Central memory CD4-positive, alpha-beta T cell (primary cell): ENCODE data around the gene IL17C.
A peak's percentile ranks its signal among the peaks of the same experiment; 100 is the strongest.

Experiments used
- DNase-seq: peaks from one replicate; pipeline ENCODE4 v3.0.0; 2022

IL17C gene

GRCh38 chr16:88646345-88647034 is 8.1 kb downstream of the IL17C start:
- no peak for DNase-seq

DNA sequence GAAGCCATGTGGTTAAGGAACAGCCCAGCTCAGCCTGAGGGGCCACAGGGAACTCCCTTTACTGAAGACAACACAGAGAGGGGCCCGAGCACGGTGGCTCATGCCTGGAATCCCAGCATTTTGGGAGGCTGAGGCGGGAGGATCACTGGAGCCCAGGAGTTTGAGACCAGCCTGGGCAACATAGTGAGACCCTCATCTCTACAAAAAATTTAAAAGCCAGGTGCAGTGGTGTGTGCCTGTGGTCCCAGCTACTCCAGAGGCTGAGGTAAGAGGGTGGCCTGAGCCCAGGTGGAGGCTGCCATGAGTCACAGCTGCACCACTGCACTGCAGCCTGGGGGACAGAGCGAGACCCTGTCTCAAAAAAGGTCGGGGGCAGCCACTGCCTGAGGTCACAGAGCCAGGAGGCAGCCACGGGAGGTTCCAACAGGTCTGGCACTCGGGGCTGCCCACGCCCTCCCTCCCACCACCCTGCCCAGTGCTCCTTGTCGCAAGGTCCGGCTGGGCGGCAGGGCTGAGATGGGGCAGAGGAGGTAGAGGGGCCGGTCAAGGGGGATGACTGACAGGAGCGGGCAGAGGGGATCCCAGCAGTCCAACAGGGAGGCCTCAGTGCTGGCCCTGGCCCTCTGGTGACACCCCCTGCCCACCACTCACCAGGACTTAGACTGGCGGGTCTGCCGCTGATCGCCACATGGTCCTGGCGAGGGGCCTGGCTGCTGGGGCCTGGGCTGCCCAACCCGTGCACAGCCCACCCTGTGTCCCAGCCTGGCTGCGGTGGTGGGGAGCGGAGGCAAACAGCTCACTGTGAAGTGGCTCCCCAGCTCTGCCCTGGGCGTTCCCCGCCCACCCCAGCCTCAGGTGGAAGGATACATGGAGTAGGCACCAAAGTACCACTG is 9.1 kb downstream of the IL17C start:
- no peak for DNase-seq

- DNase-seq: no peak
Observed at GRCh38 chr16:88649195-88649923, 11.0 kb downstream of the IL17C start.

- DNase-seq: peak; percentile 37
Observed at GRCh38 chr16:88649924-88650748, 11.8 kb downstream of the IL17C start.

- DNase-seq: peak; percentile 81
Observed at GRCh38 chr16:88650749-88651275, 12.4 kb downstream of the IL17C start, which contains the start of gene CYBA. Gene CYBA, minus strand, starts transcription at chr16:88651053. Its CDS starts 40 bp downstream, at chr16:88651013.

DNA sequence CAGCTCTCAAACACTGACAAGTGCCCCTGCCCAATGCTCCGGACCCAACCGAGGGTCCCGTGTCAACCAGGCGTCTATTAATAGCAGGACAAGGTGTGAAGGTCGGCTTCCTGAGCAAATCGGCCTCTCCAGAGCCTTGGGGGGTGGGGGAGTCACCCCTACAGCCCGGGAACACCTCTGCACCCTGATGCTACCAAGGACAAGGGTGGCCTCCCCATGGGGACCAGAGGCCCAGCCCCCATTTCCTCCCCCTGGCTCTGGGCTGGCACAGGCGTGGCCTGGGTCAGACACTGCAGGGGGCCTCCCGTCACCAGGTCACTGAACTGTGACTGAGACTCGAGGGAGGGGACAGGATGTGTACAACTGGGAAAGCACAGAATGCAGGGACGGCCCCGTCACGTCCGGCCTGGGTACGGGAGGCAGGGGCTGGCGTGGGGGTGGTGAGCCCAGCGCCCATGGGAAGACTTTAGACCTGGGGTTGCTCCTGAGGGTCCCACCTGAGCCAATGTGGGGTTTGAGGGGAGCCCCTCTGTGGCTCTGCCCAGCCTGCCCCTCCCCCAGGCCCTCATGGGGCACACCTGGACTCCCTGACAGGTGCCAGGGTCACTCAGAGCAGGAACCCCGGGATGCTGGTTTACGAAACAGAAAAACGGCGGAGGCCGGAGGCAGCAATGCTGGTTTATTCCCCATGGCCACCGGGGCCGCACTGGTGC is 13.1 kb downstream of the IL17C start:
- DNase-seq: peak; percentile 79

DNA sequence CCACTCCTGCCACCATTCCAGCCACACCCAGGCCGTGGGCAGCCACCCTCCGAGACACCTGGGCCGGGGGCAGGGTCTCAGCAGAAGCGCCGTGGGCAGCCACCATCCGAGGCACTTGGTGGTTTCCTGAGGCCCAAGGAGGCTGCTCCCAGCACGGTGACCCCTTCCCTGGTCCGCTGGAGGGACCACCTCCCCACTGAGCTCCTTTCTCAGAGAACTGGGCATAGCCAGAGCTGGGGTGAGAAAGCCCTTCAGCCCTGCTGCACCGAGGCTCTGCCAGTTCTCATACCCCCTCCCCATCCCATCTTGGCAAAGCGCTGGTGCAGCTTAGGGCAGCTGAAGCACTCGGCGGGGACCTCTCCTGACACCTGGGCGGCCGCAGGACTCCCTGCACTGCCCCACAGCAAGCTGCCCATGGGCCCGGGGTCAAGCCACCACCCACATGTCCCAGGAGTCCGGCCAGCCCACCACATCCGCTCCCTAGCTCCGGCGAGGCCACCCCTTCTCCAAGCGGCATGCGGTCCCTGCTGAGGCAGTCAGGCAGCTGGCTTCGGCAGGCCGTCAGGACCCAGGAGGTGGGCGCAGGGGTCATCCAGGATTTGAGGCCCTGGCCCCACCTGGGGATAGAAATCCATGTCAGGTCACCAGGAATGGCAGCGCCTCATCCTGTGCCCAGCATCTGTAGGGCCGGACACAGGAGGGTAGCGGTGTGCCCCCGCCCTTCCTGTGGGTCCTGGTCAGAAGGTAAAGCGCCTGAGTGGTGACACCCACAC is 13.8 kb downstream of the IL17C start:
- no peak for DNase-seq

GRCh38 chr16:88652762-88653063 is 14.3 kb downstream of the IL17C start:
- no peak for DNase-seq

GRCh38 chr16:88653101-88653500 is 14.7 kb downstream of the IL17C start:
- DNase-seq: no peak

- DNase-seq: no peak
Observed at GRCh38 chr16:88653596-88654362, 15.4 kb downstream of the IL17C start.

- no peak for DNase-seq
Observed at GRCh38 chr16:88654363-88655052, 16.1 kb downstream of the IL17C start.

DNA sequence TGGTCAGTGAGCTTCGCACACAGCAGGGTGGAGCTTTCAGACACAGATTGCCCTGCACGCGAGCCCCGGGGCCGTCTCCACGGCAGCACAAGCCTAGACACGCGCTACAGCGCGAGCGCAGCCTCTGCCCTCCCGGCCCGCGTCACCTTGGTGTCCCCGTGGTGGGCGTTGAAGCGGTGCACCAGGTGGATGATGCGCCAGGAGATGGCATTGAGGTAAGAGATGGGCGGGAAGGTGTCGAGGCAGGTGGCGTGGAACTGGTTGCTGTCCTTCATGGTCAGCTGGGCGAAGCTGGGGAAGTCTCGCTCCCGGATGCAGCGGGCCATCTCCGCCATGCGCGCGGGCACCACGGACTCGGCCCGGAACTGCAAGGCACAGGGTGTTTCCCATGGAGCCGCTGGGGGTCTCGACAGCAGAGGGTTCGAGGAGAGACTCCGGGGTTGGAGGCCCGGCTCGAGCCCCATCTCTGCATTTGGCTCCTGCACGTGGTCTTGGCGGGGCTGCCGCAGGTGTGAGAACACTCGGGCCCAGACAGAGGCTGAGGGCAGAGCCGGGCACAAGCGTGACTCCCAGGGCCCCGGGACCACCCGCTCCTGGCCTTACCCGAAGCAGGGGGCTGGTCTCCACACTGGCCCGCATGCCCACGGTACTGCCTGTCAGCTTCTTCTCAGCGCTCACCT is 16.8 kb downstream of the IL17C start:
- no peak for DNase-seq

- DNase-seq: no peak
Observed at GRCh38 chr16:88655733-88656281, 17.4 kb downstream of the IL17C start.

GRCh38 chr16:88656291-88656980 is 18.1 kb downstream of the IL17C start:
- DNase-seq: no peak

DNA sequence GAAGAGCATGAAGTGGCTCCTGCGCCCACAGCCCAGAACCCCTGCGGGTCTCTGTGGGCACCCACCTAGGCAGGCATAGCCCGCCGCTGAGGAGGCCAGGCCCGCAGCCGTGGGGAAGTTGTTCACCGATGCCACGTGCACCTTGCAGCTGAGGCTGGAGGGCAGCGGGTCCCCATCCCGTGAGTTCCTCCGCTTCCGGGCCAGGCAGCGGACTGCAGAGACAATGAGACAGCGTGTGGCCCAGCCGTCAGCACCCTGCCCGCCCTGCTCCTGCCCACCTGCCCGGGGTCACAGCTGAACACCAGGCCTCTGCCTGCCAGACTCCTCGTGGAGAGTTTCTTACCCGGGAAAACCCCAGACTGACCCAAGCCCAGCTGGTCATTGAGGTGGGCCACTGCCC is 19.0 kb downstream of the IL17C start:
- DNase-seq: no peak

- no peak for DNase-seq
Observed at GRCh38 chr16:88658714-88659113, 20.3 kb downstream of the IL17C start.

DNA sequence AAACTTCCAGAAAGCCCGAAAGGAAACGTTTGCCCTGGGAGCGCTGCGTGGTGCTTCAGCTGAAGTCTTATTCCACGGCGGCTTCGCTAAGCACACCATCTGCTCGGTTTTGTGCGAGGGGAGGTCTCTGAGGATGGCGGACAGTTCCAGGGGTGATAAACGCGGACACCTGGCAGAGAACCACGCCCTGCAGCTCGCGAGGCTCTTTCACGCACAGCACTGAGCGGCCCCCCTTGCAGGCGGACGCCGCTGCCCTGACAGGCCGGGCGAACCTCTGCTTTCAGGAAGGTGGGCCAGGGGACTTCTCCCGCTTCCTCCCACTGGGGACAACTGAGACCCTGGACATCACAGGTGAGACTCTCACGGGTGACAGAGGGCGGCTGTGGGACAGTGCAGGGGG is 20.8 kb downstream of the IL17C start:
- no peak for DNase-seq

GRCh38 chr16:88661468-88661867 is 23.1 kb downstream of the IL17C start:
- DNase-seq: no peak
